ENCODE results near the gene SLC16A9.

The SLC16A9 gene

DNA sequence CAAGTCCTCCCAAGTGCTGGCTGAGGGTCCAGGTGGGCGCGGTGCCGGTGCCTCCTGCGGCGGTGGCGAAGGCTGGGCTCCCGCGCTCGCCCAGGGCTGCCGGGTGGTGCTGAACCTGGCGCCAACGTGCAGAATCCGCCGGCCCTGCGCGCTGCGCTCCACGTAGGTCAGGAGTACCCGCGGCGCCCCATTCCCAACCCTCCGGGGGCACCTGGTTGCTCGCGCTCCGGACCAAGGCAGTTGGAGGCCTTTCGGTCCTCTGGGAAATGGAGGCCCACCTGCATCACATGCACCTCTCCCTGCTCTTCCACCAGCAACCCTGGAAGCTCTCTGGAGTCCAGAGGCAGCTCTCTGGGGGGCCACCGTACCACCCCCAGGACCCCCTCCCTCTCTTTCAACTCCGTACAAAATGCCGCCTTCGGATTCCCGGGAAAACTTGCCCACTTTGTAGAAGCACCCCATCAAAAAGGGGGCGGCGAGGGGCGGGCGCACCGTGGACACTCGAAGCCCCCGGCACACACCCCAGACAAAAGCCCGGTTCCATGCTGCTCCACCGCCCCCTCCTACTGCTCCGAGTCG is 745 bp downstream of the SLC16A9 start:
- DNase-seq: peak; percentile 53
- H3K27ac ChIP-seq: peak overlapping the region; percentile 87
- H3K27me3 ChIP-seq (ENCODE audit: insufficient read depth, low read depth, severe bottlenecking): no peaks in the 10 kb centered on the region

GRCh38 chr10:59706851-59707797 is 2.5 kb downstream of the SLC16A9 start:
- peaks cover 7% of the 10 kb centered on the region for H3K36me3 ChIP-seq
- H3K27ac ChIP-seq: no peak overlapping the region
- TF ChIP-seq CTCF (IDR thresholded peaks at IDR 0.05; ENCODE audit: low read depth, low read length): no peak
- no peaks in the 10 kb centered on the region for H3K9me3 ChIP-seq (ENCODE audit: severe bottlenecking)
- DNase-seq: no peak
- H3K4me3 ChIP-seq (ENCODE audit: low read depth, low read length): no peak overlapping the region
- no peaks in the 10 kb centered on the region for H3K27me3 ChIP-seq (ENCODE audit: insufficient read depth, low read depth, severe bottlenecking)

More for the DNA sequence above, 745 bp downstream of the SLC16A9 start:
- Histone ChIP-seq H3K4me3 (ENCODE audit: low read depth, low read length) (peak overlapping the region; percentile 84), H3K36me3 (peaks cover 4% of the 10 kb centered on the region; the same call in 1 of the 2 replicates), H3K9me3 (ENCODE audit: severe bottlenecking) (no peaks in the 10 kb centered on the region)
- TF ChIP-seq CTCF (IDR thresholded peaks at IDR 0.05; ENCODE audit: low read depth, low read length): no peak

GRCh38 chr10:59705931-59706330 is 3.7 kb downstream of the SLC16A9 start:
- no peak for TF ChIP-seq CTCF (IDR thresholded peaks at IDR 0.05; ENCODE audit: low read depth, low read length)
- Histone ChIP-seq H3K27me3 (ENCODE audit: insufficient read depth, low read depth, severe bottlenecking) (no peaks in the 10 kb centered on the region), H3K36me3 (peaks cover 14% of the 10 kb centered on the region), H3K4me3 (ENCODE audit: low read depth, low read length) (no peak overlapping the region), H3K27ac (no peak overlapping the region), H3K9me3 (ENCODE audit: severe bottlenecking) (no peaks in the 10 kb centered on the region)
- DNase-seq: no peak

GRCh38 chr10:59704630-59705029 is 5.0 kb downstream of the SLC16A9 start:
- no peak for TF ChIP-seq CTCF (IDR thresholded peaks at IDR 0.05; ENCODE audit: low read depth, low read length)
- Histone ChIP-seq H3K9me3 (ENCODE audit: severe bottlenecking) (no peaks in the 10 kb centered on the region), H3K36me3 (peaks cover 14% of the 10 kb centered on the region), H3K4me3 (ENCODE audit: low read depth, low read length) (no peak overlapping the region), H3K27ac (no peak overlapping the region), H3K27me3 (ENCODE audit: insufficient read depth, low read depth, severe bottlenecking) (no peaks in the 10 kb centered on the region)
- DNase-seq: no peak

DNA sequence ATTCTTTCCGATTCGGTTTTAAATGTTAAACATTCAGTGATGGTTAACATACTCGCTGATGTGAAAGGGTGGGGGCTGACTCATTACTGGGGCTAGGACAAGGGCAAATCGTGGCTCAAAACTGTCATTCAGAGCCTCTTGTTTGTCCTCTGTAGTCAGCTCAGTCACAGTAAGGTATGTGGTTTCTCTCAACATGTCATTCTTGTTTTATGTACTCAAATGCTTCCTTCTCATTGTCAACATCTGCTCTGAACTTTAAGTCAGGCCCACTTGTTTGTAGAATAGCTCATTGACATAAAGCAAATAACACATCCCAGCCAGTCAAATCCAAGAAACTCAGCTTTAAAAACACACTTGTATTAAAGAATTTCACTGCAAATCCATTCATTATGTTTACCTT is 7.3 kb downstream of the SLC16A9 start:
- Histone ChIP-seq H3K9me3 (ENCODE audit: severe bottlenecking) (no peaks in the 10 kb centered on the region), H3K36me3 (peaks cover 16% of the 10 kb centered on the region), H3K4me3 (ENCODE audit: low read depth, low read length) (no peak overlapping the region), H3K27me3 (ENCODE audit: insufficient read depth, low read depth, severe bottlenecking) (no peaks in the 10 kb centered on the region), H3K27ac (no peak overlapping the region)
- no peak for DNase-seq
- no peak for TF ChIP-seq CTCF (IDR thresholded peaks at IDR 0.05; ENCODE audit: low read depth, low read length)

Measured in WERI-Rb-1 (cell line).